Tibial nerve (tissue), 4 donors: ENCODE measurements around the gene CCR8. TPM values are rescaled to one million over a fixed set of nuclear protein-coding genes. Genes with fewer than 3 reads are reported as not detected.
A peak's percentile ranks its signal among the peaks of the same experiment; 100 is the strongest.

Experiments used
- DNase-seq, 2 donors: peaks; one replicate each; pipeline ENCODE4 v3.0.0-alpha.2; 2019; ENCODE audit warnings: low spot score in 2 of 2
- H3K27ac ChIP-seq, 4 donors: fragments of 200-600 bp; sonication (generic) in 3 of 4; one replicate each; pipeline ENCODE4 v1.5.1; 2017 to 2019; ENCODE audit warnings: mild to moderate bottlenecking in 1 of 4
- H3K27me3 ChIP-seq, 2 donors: fragments of 200-600 bp; sonication (generic) in 1 of 2; one replicate each; pipeline versions ENCODE4 v1.5.1 to v1.6.0; 2017 to 2019
- H3K36me3 ChIP-seq, 3 donors: fragments of 200-600 bp; sonication (generic); one replicate each; pipeline ENCODE4 v1.5.1; 2018 to 2019
- H3K4me1 ChIP-seq, 4 donors: fragments of 200-600 bp; sonication (generic) in 3 of 4; one replicate each; pipeline ENCODE4 v1.5.1; 2017 to 2019
- H3K4me3 ChIP-seq, 4 donors: fragments of 200-600 bp; sonication (generic) in 3 of 4; one replicate each; pipeline ENCODE4 v1.5.1; 2017 to 2019; ENCODE audit warnings: mild to moderate bottlenecking in 1 of 4, moderate library complexity in 1 of 4
- H3K9me3 ChIP-seq, 4 donors: fragments of 200-600 bp; sonication (generic) in 3 of 4; one replicate each; pipeline ENCODE4 v1.5.1; 2017 to 2019
- EP300 ChIP-seq, 2 donors: sonication (generic); formaldehyde crosslinking; IDR thresholded peaks; one replicate each; pipeline ENCODE4 v1.6.1; 2017; ENCODE audit warnings: antibody characterized with exemption in 2 of 2, mild to moderate bottlenecking in 1 of 2
- POLR2A ChIP-seq, 2 donors: fragments of 450-650 bp; IDR thresholded peaks; one replicate each; pipeline ENCODE4 v1.6.1; 2017; ENCODE audit warnings: antibody characterized with exemption in 2 of 2, mild to moderate bottlenecking in 2 of 2, moderate library complexity in 2 of 2
- WGBS, 2 donors: methylation state at CpG; one replicate each; pipeline ENCODE4 v1.1.5; 2018; 5-methylcytosine and 5-hydroxymethylcytosine counted together
- total RNA-seq, 4 donors: library from RNA; depleted of rRNA; stranded (reverse); fragments of >200 nt; gene quantifications; one replicate each; pipeline ENCODE4 v1.1.0, GENCODE V29; 2016
- TF ChIP-seq, protein P1 (sequence below), 5 experiments: fragments of 200-600 bp in 3 of 5; fragments of 450-650 bp in 2 of 5; sonication (generic) in 3 of 5; IDR thresholded peaks; one replicate each; pipeline ENCODE4 v1.5.1; 2016 to 2019; ENCODE audit warnings: antibody characterized with exemption in 5 of 5, mild to moderate bottlenecking in 3 of 5, moderate library complexity in 2 of 5

Gene CCR8
- total RNA-seq, 4 donors from 2014 or later = not detected

GRCh38 chr3:39282057-39282456, 47.5 kb upstream of the CCR8 start:
- H3K27me3 ChIP-seq = no peaks in the 10 kb centered on the region
- TF ChIP-seq, protein P1, sequence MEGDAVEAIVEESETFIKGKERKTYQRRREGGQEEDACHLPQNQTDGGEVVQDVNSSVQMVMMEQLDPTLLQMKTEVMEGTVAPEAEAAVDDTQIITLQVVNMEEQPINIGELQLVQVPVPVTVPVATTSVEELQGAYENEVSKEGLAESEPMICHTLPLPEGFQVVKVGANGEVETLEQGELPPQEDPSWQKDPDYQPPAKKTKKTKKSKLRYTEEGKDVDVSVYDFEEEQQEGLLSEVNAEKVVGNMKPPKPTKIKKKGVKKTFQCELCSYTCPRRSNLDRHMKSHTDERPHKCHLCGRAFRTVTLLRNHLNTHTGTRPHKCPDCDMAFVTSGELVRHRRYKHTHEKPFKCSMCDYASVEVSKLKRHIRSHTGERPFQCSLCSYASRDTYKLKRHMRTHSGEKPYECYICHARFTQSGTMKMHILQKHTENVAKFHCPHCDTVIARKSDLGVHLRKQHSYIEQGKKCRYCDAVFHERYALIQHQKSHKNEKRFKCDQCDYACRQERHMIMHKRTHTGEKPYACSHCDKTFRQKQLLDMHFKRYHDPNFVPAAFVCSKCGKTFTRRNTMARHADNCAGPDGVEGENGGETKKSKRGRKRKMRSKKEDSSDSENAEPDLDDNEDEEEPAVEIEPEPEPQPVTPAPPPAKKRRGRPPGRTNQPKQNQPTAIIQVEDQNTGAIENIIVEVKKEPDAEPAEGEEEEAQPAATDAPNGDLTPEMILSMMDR (IDR thresholded peaks at IDR 0.05) = no peak
- TF ChIP-seq POLR2A (IDR thresholded peaks at IDR 0.05) (no peak), EP300 (IDR thresholded peaks at IDR 0.05) (no peak)
- no peak for DNase-seq
- H3K27ac ChIP-seq = no peak overlapping the region
- no peaks in the 10 kb centered on the region for H3K36me3 ChIP-seq
- 47 to 58% methylated on average over 6 of the region's 6 CpGs for WGBS, 2 donors
- H3K9me3 ChIP-seq = no peaks in the 10 kb centered on the region
- H3K4me3 ChIP-seq = no peak overlapping the region
- peaks cover 0 to 23% (median 6%) of the 10 kb centered on the region in 4 donors for H3K4me1 ChIP-seq

DNA sequence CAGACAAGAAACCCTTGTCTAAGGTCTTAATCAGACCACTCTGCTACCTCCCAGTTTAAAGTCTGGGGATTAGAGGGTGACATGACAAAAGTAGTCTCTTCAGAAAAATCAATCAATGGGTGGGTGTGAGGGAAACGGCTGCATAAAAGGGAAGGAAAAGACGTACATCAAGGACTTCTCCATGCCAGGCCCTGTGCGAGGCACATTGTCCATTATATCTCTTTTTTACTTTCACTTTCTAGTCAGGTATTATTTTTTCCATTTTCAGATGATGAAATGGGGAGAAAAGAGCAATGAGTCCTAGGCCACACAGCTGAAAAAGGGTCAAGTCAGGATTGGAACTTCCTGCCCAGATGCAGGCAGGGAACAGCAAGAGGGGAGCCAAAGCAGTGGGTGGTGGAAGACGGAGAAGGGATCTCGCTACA, 45.0 kb upstream of the CCR8 start:
- H3K27ac ChIP-seq = peak overlapping the region in 1 of 4 donors; percentile 41
- H3K36me3 ChIP-seq = no peaks in the 10 kb centered on the region
- 36 to 44% methylated on average over 5 of the region's 5 CpGs for WGBS, 2 donors
- TF ChIP-seq EP300 (IDR thresholded peaks at IDR 0.05) = no peak
- TF ChIP-seq POLR2A (IDR thresholded peaks at IDR 0.05) = no peak
- TF ChIP-seq, protein P1 (IDR thresholded peaks at IDR 0.05) = no peak
- H3K9me3 ChIP-seq = no peaks in the 10 kb centered on the region
- H3K4me1 ChIP-seq = peaks cover 0 to 13% (median 3%) of the 10 kb centered on the region in 4 donors
- DNase-seq = no peak
- H3K4me3 ChIP-seq = peak overlapping the region in 1 of 4 donors; percentile 23
- no peaks in the 10 kb centered on the region for H3K27me3 ChIP-seq

GRCh38 chr3:39285332-39285731, 44.2 kb upstream of the CCR8 start:
- peaks cover 0 to 13% (median 3%) of the 10 kb centered on the region in 4 donors for H3K4me1 ChIP-seq
- H3K27me3 ChIP-seq = no peaks in the 10 kb centered on the region
- no peaks in the 10 kb centered on the region for H3K9me3 ChIP-seq
- H3K36me3 ChIP-seq = no peaks in the 10 kb centered on the region
- no peak for DNase-seq
- no peak overlapping the region for H3K4me3 ChIP-seq
- H3K27ac ChIP-seq = no peak overlapping the region
- TF ChIP-seq EP300 (IDR thresholded peaks at IDR 0.05) = no peak
- TF ChIP-seq, protein P1 (IDR thresholded peaks at IDR 0.05) = no peak
- no peak for TF ChIP-seq POLR2A (IDR thresholded peaks at IDR 0.05)

DNA sequence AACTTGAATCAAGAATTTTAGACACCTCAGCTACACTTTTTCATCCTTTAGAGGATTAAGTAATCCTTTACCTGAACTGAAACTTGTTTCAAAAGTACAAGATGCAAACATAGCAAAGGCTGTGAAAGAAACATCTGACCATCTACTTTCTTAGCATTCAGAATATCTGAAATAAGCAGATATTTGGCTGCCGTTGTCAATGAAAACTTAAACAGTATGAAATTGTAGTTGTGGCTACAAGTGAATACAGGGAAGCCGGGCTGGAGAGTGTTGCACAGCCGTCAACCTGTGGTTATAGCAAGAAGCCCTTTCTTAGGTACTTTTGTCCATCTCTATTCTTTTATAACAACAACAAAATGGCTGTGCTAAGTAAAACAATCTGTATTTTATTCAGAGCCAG, 42.7 kb upstream of the CCR8 start:
- 85 to 87% methylated on average over 3 of the region's 3 CpGs for WGBS, 2 donors
- no peaks in the 10 kb centered on the region for H3K36me3 ChIP-seq
- no peaks in the 10 kb centered on the region for H3K27me3 ChIP-seq
- H3K27ac ChIP-seq = no peak overlapping the region
- no peaks in the 10 kb centered on the region for H3K9me3 ChIP-seq
- peaks cover 0 to 13% (median 3%) of the 10 kb centered on the region in 4 donors for H3K4me1 ChIP-seq
- TF ChIP-seq, protein P1 (IDR thresholded peaks at IDR 0.05) = no peak
- TF ChIP-seq POLR2A (IDR thresholded peaks at IDR 0.05) (no peak), EP300 (IDR thresholded peaks at IDR 0.05) (no peak)
- DNase-seq = no peak
- no peak overlapping the region for H3K4me3 ChIP-seq

- no peaks in the 10 kb centered on the region for H3K27me3 ChIP-seq
- no peaks in the 10 kb centered on the region for H3K9me3 ChIP-seq
- H3K4me3 ChIP-seq = no peak overlapping the region
- H3K36me3 ChIP-seq = no peaks in the 10 kb centered on the region
- H3K4me1 ChIP-seq = peaks cover 0 to 13% (median 3%) of the 10 kb centered on the region in 4 donors
- WGBS, 2 donors = 63 to 74% methylated on average over 8 of the region's 8 CpGs
- DNase-seq = no peak
- no peak overlapping the region for H3K27ac ChIP-seq
- TF ChIP-seq EP300 (IDR thresholded peaks at IDR 0.05) = no peak
- no peak for TF ChIP-seq POLR2A (IDR thresholded peaks at IDR 0.05)
- TF ChIP-seq, protein P1 (IDR thresholded peaks at IDR 0.05) = no peak
These were observed 42.0 kb upstream of the CCR8 start for GRCh38 chr3:39287216-39288164.
